Naive thymus-derived CD8-positive, alpha-beta T cell (primary cell): ENCODE results near the gene PORCN. TPM values are rescaled to one million over a fixed set of nuclear protein-coding genes. Genes with fewer than 3 reads are reported as not detected.

Source experiments
- ATAC-seq, 2 donors: fragments of 150-1000 bp; cut with Tn5 transposase in 1 of 2; sonication (Bioruptor Pico), chemical (Tn5 transposase) in 1 of 2; 1 replicate in 1 of 2; 2 replicates in 1 of 2; pipeline ENCODE4 v1.10.0; 2021; ENCODE audit warnings: mild to moderate bottlenecking in 2 of 2, moderate library complexity in 2 of 2
- POLR2A ChIA-PET: fragments of 350-600 bp; sonication (Branson Sonifier 250); formaldehyde crosslinking; loops from one replicate; lab custom pipeline; 2021; ENCODE audit warnings: antibody characterized with exemption; lab: Charles Lee
- DNase-seq, 10 donors: peaks; one replicate each; pipeline versions ENCODE4 v3.0.0 to v3.0.0-alpha.2; 2020 to 2022
- H3K27ac Mint-ChIP-seq, 10 donors: one replicate each; pipeline ENCODE4 v1.8.0; 2020 to 2022; ENCODE audit warnings: mild to moderate bottlenecking in 10 of 10, mixed read lengths in 10 of 10, moderate library complexity in 4 of 10, inconsistent platforms in 1 of 10
- H3K27me3 Mint-ChIP-seq, 5 donors: one replicate each; pipeline ENCODE4 v1.8.0; 2021 to 2022; ENCODE audit warnings: mixed read lengths in 5 of 5
- H3K36me3 Mint-ChIP-seq, 3 donors: one replicate each; pipeline ENCODE4 v1.8.0; 2020 to 2022; ENCODE audit warnings: mixed read lengths in 3 of 3, mild to moderate bottlenecking in 2 of 3, inconsistent platforms in 1 of 3
- H3K4me1 Mint-ChIP-seq, 4 donors: one replicate each; pipeline ENCODE4 v1.8.0; 2021 to 2022; ENCODE audit warnings: mixed read lengths in 4 of 4
- H3K4me3 Mint-ChIP-seq, 10 donors: one replicate each; pipeline ENCODE4 v1.8.0; 2020 to 2022; ENCODE audit warnings: mild to moderate bottlenecking in 10 of 10, mixed read lengths in 10 of 10, moderate library complexity in 6 of 10, inconsistent platforms in 1 of 10
- H3K9me3 Mint-ChIP-seq, 9 donors: one replicate each; pipeline ENCODE4 v1.8.0; 2020 to 2022; ENCODE audit warnings: mixed read lengths in 9 of 9, mild to moderate bottlenecking in 3 of 9, inconsistent platforms in 1 of 9, moderate library complexity in 1 of 9
- polyA plus RNA-seq, 3 donors: library from polyadenylated mRNA; unstranded; fragments of 300-500 nt; fragmentation: Illumina TruSeq; gene quantifications; one replicate each; pipeline ENCODE4 v1.2.3, GENCODE V29; 2021
- total RNA-seq, 8 experiments: library from RNA in 2 of 8; stranded (reverse) in 2 of 8; gene quantifications; one replicate each; pipeline ENCODE4 v1.2.3 and lab custom pipeline; 2021 to 2026

The PORCN gene
- total and polyA plus RNA-seq, 5 experiments from 2014 or later = 10.4 to 18.2 (median 14.9) TPM

DNA sequence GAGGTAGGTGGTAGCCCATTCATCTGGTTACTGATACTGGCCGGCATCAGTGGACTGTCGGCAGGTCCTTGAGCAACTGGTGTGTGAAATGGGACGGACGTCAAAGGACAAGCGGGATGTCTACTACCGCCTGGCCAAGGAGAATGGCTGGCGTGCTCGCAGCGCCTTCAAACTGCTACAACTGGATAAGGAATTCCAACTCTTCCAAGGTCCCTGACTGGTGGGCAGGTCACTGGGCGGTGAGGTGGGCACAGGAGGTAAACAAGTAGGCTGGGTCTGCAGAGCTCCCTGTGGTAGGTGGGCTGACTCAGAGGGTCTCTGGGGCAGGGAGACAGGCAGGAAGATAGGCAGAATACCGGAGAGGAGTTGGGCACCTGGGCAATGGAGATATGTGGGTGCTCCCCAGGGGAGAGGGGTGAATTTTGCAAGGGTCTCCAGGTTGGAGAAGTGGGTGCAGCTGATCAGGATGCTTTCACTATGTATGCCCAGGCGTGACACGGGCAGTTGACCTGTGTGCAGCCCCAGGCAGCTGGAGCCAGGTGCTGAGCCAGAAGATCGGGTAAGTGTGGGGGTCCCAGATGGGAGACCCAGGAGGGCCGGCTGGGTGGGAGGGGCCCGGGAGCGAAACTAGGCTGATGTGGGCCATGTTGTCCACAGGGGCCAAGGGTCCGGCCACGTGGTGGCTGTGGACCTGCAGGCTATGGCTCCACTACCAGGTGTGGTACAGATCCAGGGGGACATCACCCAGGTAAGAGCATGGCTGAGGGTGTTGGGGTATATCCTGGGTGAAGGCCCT, 30.6 kb upstream of the PORCN start:
- Mint-ChIP-seq H3K36me3 (peaks cover 0 to 42% (median 1%) of the 10 kb centered on the region in 3 donors), H3K4me1 (peaks cover 21 to 28% (median 25%) of the 10 kb centered on the region in 4 donors), H3K4me3 (peak overlapping the region in 4 of 10 donors; percentile 85 to 97 (median 94)), H3K27me3 (no peaks in the 10 kb centered on the region), H3K9me3 (peaks cover 0 to 3% (median 0%) of the 10 kb centered on the region in 9 donors), H3K27ac (peak overlapping the region in 9 of 10 donors; percentile 31 to 98 (median 94))
- no peak for DNase-seq
- POLR2A ChIA-PET = no interaction called here
- ATAC-seq = no peak

DNA sequence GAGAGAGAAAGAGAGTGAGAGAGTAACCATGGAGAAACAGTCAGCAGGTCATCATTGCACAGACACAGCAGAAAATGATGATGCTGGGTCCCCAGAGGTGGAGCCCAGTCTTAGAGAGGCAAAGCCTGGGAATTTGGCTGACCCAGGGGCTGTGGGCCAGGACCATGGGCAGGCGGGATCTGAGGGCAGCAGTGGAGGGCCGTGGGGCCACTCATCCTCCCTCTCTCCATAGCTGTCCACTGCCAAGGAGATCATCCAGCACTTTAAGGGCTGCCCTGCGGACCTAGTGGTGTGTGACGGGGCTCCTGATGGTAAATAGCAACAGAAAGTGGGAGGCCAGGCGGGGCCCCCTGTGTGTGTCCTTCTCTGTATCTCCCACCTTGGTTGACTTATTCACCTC, 30.0 kb upstream of the PORCN start:
- no peak for ATAC-seq
- H3K27ac Mint-ChIP-seq = peak overlapping the region in 3 of 10 donors; percentile 36 to 69 (median 57)
- H3K27me3 Mint-ChIP-seq = no peaks in the 10 kb centered on the region
- H3K4me1 Mint-ChIP-seq = peaks cover 21 to 28% (median 25%) of the 10 kb centered on the region in 4 donors
- peak overlapping the region in 1 of 10 donors; percentile 44 for H3K4me3 Mint-ChIP-seq
- peaks cover 0 to 48% (median 1%) of the 10 kb centered on the region in 3 donors for H3K36me3 Mint-ChIP-seq
- peaks cover 0 to 3% (median 0%) of the 10 kb centered on the region in 9 donors for H3K9me3 Mint-ChIP-seq
- DNase-seq = no peak
- POLR2A ChIA-PET = no interaction called here

DNA sequence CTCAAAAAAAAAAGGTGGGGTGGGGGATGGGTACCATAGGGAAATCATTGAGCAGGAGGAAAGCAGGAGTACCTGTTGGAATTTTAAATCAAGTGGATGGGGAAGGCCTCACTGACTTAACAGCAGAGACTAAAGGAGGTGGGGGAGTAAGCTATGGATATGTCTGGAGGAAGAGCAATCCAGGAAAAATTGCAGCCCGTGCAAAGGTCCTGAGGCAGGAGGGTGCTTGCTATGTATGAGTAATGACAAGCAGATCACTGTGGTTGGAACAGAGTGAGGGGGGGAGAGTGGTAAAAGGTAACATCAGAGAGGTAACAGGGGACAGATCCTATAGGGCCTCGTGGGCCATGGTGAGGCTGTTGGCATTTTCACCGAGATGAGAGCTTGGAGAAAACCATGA, 28.6 kb upstream of the PORCN start:
- Mint-ChIP-seq H3K4me3 (peak overlapping the region in 1 of 10 donors; percentile 24), H3K9me3 (peaks cover 0 to 3% (median 0%) of the 10 kb centered on the region in 9 donors), H3K36me3 (peaks cover 0 to 52% (median 1%) of the 10 kb centered on the region in 3 donors), H3K4me1 (peaks cover 21 to 25% (median 23%) of the 10 kb centered on the region in 4 donors), H3K27ac (peak overlapping the region in 3 of 10 donors; percentile 44 to 80 (median 74)), H3K27me3 (no peaks in the 10 kb centered on the region)
- ATAC-seq = no peak
- no peak for DNase-seq
- POLR2A ChIA-PET = interaction anchor here (0.6 kb wide), 1 partner anchor 522 kb away, joined by 3 read pairs; the partner anchor contains the start of gene GRIPAP1

DNA sequence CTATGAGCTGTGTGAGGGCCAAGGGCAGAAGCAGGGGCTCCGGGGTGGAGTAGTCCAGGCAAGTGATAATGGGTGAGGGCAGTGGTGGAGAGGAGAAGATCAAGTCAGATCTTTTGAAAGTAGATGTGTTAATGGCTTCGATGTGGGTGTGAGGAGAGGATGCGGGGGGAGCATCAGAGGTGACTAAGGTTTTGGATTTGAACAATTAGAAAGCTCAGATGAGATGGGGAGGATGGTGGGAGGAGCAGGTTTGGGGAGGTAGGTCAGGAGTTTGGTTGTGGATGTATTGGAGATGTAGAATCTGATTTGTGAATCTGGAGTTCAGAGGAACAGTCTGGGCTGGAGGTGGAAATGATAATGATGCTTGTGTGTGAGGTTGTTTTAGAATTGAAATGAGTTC, 28.2 kb upstream of the PORCN start:
- ATAC-seq (no peak), DNase-seq (no peak)
- no peaks in the 10 kb centered on the region for H3K27me3 Mint-ChIP-seq
- peaks cover 20 to 25% (median 22%) of the 10 kb centered on the region in 4 donors for H3K4me1 Mint-ChIP-seq
- H3K36me3 Mint-ChIP-seq = peaks cover 0 to 52% (median 1%) of the 10 kb centered on the region in 3 donors
- POLR2A ChIA-PET = interaction anchor here (0.6 kb wide), 1 partner anchor 27 kb away, joined by 3 read pairs; no protein-coding TSS in a partner anchor
- H3K9me3 Mint-ChIP-seq = peaks cover 0 to 3% (median 0%) of the 10 kb centered on the region in 9 donors
- H3K27ac Mint-ChIP-seq = peak overlapping the region in 3 of 10 donors; percentile 19 to 74 (median 44)
- no peak overlapping the region for H3K4me3 Mint-ChIP-seq

DNA sequence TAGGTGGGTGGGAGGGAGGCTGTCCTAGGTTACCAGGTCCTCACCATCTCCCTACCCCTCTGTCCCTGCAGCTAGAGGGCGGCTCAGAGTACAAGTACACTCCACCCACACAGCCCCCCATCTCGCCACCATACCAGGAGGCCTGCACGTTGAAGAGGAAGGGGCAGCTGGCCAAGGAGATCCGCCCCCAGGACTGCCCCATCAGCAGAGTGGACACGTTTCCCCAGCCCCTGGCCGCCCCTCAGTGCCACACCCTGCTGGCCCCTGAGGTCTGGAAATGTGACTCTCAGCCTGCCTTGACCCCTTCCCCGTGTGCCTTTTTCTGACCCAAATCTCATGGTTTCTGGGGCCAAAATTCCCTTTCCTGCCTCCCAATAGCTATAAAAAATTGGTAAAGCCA, 26.3 kb upstream of the PORCN start:
- POLR2A ChIA-PET = no interaction called here
- no peak for DNase-seq

DNA sequence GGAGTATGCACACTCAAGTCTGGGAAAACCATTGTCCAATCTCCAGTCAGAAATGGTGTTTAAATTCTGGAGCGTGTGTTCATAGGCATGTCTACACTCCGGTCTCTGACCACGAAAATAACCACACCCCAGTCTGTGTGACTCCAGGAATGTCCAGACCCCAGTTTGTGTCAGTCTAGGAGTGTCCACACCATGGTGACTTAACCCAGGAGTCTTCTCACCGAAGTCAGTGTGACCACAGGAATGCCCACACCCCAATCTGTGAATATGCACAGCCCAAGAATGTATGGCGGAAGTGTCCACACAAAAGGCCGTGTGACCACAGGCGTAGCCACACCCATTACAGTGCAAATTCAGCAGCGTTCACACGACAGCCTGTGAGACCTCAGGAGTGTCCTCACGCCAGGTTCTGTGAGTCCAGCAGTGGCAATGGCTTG, 21.4 kb upstream of the PORCN start:
- Mint-ChIP-seq H3K4me3 (no peak overlapping the region), H3K27me3 (no peaks in the 10 kb centered on the region), H3K9me3 (no peaks in the 10 kb centered on the region), H3K4me1 (peaks cover 0 to 3% (median 0%) of the 10 kb centered on the region in 4 donors), H3K27ac (no peak overlapping the region), H3K36me3 (peaks cover 0 to 24% (median 0%) of the 10 kb centered on the region in 3 donors)
- DNase-seq = no peak
- no peak for ATAC-seq
- POLR2A ChIA-PET = no interaction called here

More for the DNA sequence above, 26.3 kb upstream of the PORCN start:
- no peaks in the 10 kb centered on the region for H3K27me3 Mint-ChIP-seq
- H3K4me3 Mint-ChIP-seq = no peak overlapping the region
- H3K36me3 Mint-ChIP-seq = peaks cover 0 to 57% (median 1%) of the 10 kb centered on the region in 3 donors
- no peak for ATAC-seq
- no peak overlapping the region for H3K27ac Mint-ChIP-seq
- H3K4me1 Mint-ChIP-seq = peaks cover 6 to 10% (median 8%) of the 10 kb centered on the region in 4 donors
- no peaks in the 10 kb centered on the region for H3K9me3 Mint-ChIP-seq

DNA sequence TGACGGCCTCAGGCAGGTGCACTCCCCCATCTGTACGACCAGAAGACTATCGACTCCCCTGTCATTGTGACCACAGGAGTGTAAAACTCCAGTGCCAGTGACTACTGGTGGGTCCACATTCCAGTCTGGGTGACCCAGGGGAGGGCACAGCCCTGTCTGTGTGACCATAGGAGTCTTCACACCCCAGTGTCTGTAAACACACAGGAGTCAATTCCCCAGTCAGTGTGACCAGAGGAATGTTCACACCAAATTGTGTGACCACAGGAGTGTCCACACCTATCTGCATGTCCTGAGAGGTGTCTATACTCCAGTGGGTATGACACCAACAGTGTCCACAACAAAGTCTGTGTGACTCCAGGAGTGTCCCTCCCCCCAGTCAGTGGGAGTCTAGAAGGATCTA, 20.8 kb upstream of the PORCN start:
- H3K27me3 Mint-ChIP-seq = no peaks in the 10 kb centered on the region
- H3K4me3 Mint-ChIP-seq = no peak overlapping the region
- DNase-seq (no peak), ATAC-seq (no peak)
- H3K4me1 Mint-ChIP-seq = peaks cover 0 to 3% (median 0%) of the 10 kb centered on the region in 4 donors
- peaks cover 0 to 17% (median 0%) of the 10 kb centered on the region in 3 donors for H3K36me3 Mint-ChIP-seq
- H3K9me3 Mint-ChIP-seq = no peaks in the 10 kb centered on the region
- no peak overlapping the region for H3K27ac Mint-ChIP-seq
- POLR2A ChIA-PET = no interaction called here

DNA sequence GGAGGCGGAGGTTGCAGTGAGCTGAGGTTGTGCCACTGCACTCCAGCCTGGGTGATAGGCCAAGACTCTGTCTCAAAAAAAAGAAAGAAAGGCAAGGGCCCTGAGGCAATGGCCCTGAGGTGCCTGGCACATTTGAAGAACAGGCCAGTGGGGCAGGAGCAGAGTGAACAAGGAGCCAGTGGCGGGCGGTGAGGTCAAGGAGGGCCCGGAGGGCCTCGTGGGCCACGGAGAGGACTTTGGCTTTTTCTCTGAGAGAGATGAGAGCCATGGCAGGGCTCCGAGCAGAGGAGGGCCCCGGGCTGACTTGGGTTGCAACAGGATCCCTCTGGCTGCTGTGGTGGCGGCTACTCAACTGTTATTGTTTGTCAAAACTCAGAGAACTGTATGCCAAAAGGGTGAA, 19.5 kb upstream of the PORCN start:
- POLR2A ChIA-PET = no interaction called here
- H3K27me3 Mint-ChIP-seq = no peaks in the 10 kb centered on the region

DNA sequence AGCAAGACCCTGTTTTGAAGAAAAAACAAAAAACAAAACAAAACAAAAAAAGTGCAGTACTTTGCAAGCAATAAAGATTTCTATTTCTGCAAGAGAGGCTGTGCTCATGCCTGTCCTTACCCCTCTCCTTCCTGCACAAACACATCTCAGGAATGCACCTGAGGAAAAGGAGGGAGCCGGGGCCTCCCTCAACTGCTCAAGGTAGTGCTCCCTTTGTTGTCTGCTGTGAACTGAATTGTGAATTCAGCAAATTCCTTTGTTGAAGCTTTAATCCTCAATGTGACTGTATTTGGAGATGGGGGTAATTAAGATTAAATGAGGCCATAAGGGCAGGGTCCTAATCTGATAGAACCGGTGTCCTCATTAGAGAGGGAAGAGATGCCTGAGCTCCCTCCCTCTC, 18.9 kb upstream of the PORCN start:
- no peak overlapping the region for H3K27ac Mint-ChIP-seq
- no peak overlapping the region for H3K4me3 Mint-ChIP-seq
- POLR2A ChIA-PET = no interaction called here
- no peaks in the 10 kb centered on the region for H3K9me3 Mint-ChIP-seq
- DNase-seq = no peak
- H3K36me3 Mint-ChIP-seq = peaks cover 0 to 6% (median 0%) of the 10 kb centered on the region in 3 donors
- no peak for ATAC-seq
- no peaks in the 10 kb centered on the region for H3K27me3 Mint-ChIP-seq
- H3K4me1 Mint-ChIP-seq = peaks cover 0 to 3% (median 0%) of the 10 kb centered on the region in 4 donors

More for the DNA sequence above, 19.5 kb upstream of the PORCN start:
- DNase-seq = no peak
- Mint-ChIP-seq H3K9me3 (no peaks in the 10 kb centered on the region), H3K4me3 (no peak overlapping the region), H3K27ac (no peak overlapping the region), H3K4me1 (peaks cover 0 to 3% (median 0%) of the 10 kb centered on the region in 4 donors), H3K36me3 (peaks cover 0 to 11% (median 0%) of the 10 kb centered on the region in 3 donors)
- ATAC-seq = no peak

DNA sequence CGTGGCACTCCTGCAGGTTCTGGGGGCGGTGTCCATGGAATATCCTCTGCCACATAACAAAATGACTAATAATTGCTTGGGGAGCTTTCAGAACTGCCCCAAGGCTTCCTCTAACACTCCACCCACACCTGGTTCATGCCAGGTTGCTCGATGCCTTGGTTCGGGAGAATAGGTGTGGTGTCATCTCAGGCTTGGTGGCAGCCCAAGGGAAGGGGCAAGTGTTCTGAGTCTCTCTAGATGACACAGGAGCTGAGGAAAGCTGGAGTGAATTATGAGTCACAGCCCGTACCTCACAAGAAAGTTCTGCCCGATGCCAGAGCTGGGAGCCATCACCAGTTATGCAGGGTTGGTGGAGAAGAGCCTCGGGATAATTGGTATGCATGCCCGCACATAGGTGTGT, 18.1 kb upstream of the PORCN start:
- ATAC-seq = no peak
- Mint-ChIP-seq H3K4me1 (peaks cover 0 to 3% (median 0%) of the 10 kb centered on the region in 4 donors), H3K36me3 (peaks cover 0 to 6% (median 0%) of the 10 kb centered on the region in 3 donors)

DNA sequence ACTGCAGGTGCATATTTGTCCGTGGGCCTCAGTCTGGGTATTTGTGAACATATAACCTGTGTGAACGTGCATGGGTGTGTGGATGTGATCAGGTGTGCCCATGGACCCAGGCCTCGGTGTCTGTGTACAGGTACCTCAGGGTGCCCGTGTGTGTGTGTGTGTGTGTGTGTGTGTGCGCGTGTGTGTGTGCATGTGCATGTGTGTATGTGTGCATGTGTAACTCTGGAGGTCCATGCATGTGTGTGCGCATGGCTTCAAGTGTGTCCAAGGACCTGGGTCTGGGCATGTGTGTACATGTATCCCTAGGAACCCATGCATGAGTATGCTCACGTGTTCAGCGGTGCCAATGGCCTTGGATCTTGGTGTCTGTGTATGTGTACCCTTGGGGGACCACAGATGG, 17.0 kb upstream of the PORCN start:
- ATAC-seq (no peak), DNase-seq (no peak)
- POLR2A ChIA-PET = no interaction called here
- Mint-ChIP-seq H3K27ac (no peak overlapping the region), H3K9me3 (no peaks in the 10 kb centered on the region), H3K36me3 (peaks cover 0 to 2% (median 0%) of the 10 kb centered on the region in 3 donors), H3K4me1 (peaks cover 0 to 3% (median 0%) of the 10 kb centered on the region in 4 donors), H3K4me3 (no peak overlapping the region), H3K27me3 (no peaks in the 10 kb centered on the region)

More for the DNA sequence above, 18.1 kb upstream of the PORCN start:
- POLR2A ChIA-PET = no interaction called here
- Mint-ChIP-seq H3K27ac (no peak overlapping the region), H3K4me3 (no peak overlapping the region), H3K27me3 (no peaks in the 10 kb centered on the region), H3K9me3 (no peaks in the 10 kb centered on the region)
- DNase-seq = no peak

DNA sequence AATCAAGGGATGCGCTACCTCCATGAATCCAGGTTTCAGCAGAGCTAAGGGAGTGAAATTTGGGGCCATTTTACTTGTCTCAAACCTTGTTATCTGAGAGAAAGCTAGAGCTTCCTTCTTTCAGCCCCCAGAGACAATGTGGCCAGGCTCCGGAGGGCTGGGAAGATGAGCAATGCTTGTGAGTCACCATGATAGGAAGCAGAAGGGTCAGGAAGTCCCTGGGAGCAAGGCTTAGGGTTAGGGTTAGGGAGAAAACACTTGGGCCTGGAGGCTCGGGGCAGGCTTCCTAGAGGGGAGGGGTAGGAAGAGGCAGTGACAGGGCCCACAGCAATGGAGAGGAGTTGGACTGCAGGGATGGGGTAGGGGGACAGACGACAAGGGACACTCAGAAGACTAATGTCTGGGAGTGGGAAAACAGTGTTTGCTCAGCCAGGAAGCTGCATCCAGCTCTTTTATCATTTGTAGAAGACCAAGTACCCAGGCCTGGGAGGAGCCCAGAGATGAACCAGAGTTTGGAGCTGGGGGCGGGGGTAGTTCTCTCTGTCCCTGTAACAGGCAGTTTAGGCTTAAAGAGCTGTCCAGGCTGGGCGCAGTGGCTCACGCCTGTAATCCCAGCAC, 16.4 kb upstream of the PORCN start:
- H3K27ac Mint-ChIP-seq = no peak overlapping the region
- POLR2A ChIA-PET = no interaction called here

More for the DNA sequence above, 16.4 kb upstream of the PORCN start:
- Mint-ChIP-seq H3K9me3 (no peaks in the 10 kb centered on the region), H3K36me3 (peaks cover 0 to 2% (median 0%) of the 10 kb centered on the region in 3 donors), H3K27me3 (no peaks in the 10 kb centered on the region), H3K4me1 (peaks cover 0 to under 1% (median 0%) of the 10 kb centered on the region in 4 donors), H3K4me3 (no peak overlapping the region)
- DNase-seq (no peak), ATAC-seq (no peak)
